IMR-90 (cell line): ENCODE data around the gene ZNF236. TPM values are rescaled to one million over a fixed set of nuclear protein-coding genes. Genes with fewer than 3 reads are reported as not detected.

Experiments used
- ATAC-seq: fragments of 200-7000 bp; cut with Tn5 transposase; 2 replicates; pipeline ENCODE4 v1.9.1; 2020; ENCODE audit warnings: low read depth, mild to moderate bottlenecking, moderate library complexity
- BruUV-seq: library from RNA; stranded (reverse); fragments of 400-500 nt; replicated peaks from 2 replicates; lab custom pipeline; 2021; lab: Mats Ljungman, UMichigan
- CTCF ChIA-PET: fragments of 300-600 bp; formaldehyde crosslinking; extraction: SDS; loops from one replicate; lab custom pipeline; 2021; ENCODE audit warnings: antibody characterized with exemption; lab: Yijun Ruan, JAX
- POLR2A ChIA-PET: fragments of 300-600 bp; sonication (Branson Sonifier 250); formaldehyde crosslinking; loops from one replicate; lab custom pipeline; 2022; ENCODE audit warnings: antibody characterized with exemption; ENCODE audit not compliant: unreplicated experiment; lab: Charles Lee
- DNase-seq: peaks from one replicate; pipeline ENCODE4 v3.0.0; 2013
- H2AFZ ChIP-seq: replicated peaks from 2 replicates; pipeline ENCODE3; 2013; ENCODE audit warnings: low read length, mild to moderate bottlenecking; ENCODE audit not compliant: poor library complexity
- H2AK5ac ChIP-seq: 2 replicates; pipeline ENCODE4 v1.6.1; 2013; ENCODE audit warnings: low read depth, low read length, inconsistent platforms
- H2AK9ac ChIP-seq: replicated peaks from 2 replicates; pipeline ENCODE3; 2013; ENCODE audit warnings: mild to moderate bottlenecking, low read depth, low read length, moderate library complexity; ENCODE audit not compliant: poor library complexity
- H2BK120ac ChIP-seq: 2 replicates; pipeline ENCODE4 v1.6.1; 2013; ENCODE audit warnings: low read depth, low read length, inconsistent platforms
- H2BK15ac ChIP-seq: 3 replicates; pipeline ENCODE4 v1.6.1; 2013; ENCODE audit warnings: low read depth, low read length, inconsistent platforms
- H2BK20ac ChIP-seq: 2 replicates; pipeline ENCODE4 v1.6.1; 2013; ENCODE audit warnings: low read depth, mild to moderate bottlenecking, inconsistent platforms, low read length, moderate library complexity
- H2BK5ac ChIP-seq: 2 replicates; pipeline ENCODE4 v1.6.1; 2013; ENCODE audit warnings: mild to moderate bottlenecking, low read depth, low read length, inconsistent platforms; ENCODE audit not compliant: poor library complexity, severe bottlenecking
- H3K14ac ChIP-seq: replicated peaks from 2 replicates; pipeline ENCODE4 v1.6.1; 2013; ENCODE audit warnings: low read depth, low read length, inconsistent platforms
- H3K18ac ChIP-seq: 2 replicates; pipeline ENCODE4 v1.6.1; 2013; ENCODE audit warnings: low read depth, low read length, control low read depth
- H3K23ac ChIP-seq: 2 replicates; pipeline ENCODE4 v1.6.1; 2013; ENCODE audit warnings: low read depth, low read length, inconsistent platforms
- H3K27ac ChIP-seq: 2 replicates; pipeline ENCODE4 v1.5.1; 2013; ENCODE audit warnings: mild to moderate bottlenecking, control low read depth, low read length; ENCODE audit not compliant: insufficient read depth
- H3K27me3 ChIP-seq: 2 replicates; pipeline ENCODE4 v1.6.1; 2013; ENCODE audit warnings: low read length; ENCODE audit not compliant: control insufficient read depth, insufficient read depth
- H3K36me3 ChIP-seq: 2 replicates; pipeline ENCODE4 v1.6.1; 2013; ENCODE audit warnings: low read length, mixed read lengths; ENCODE audit not compliant: control insufficient read depth, insufficient read depth
- H3K4ac ChIP-seq: 2 replicates; pipeline ENCODE4 v1.6.1; 2013; ENCODE audit warnings: low read depth, low read length, inconsistent platforms
- H3K4me1 ChIP-seq: 2 replicates; pipeline ENCODE4 v1.6.1; 2013; ENCODE audit warnings: low read length, mixed read lengths; ENCODE audit not compliant: control insufficient read depth, insufficient read depth
- H3K4me2 ChIP-seq: 2 replicates; pipeline ENCODE4 v1.6.1; 2013; ENCODE audit warnings: low read depth, mild to moderate bottlenecking, control low read depth, low read length, moderate library complexity
- H3K4me3 ChIP-seq: 2 replicates; pipeline ENCODE4 v1.5.1; 2013; ENCODE audit warnings: low read depth, mild to moderate bottlenecking, control low read depth, low read length, moderate library complexity; ENCODE audit not compliant: insufficient read depth
- H3K56ac ChIP-seq: 2 replicates; pipeline ENCODE4 v1.6.1; 2013; ENCODE audit warnings: low read length, inconsistent platforms; ENCODE audit not compliant: insufficient read depth; ENCODE audit errors: extremely low read depth
- H3K79me1 ChIP-seq, 2 experiments: 2 replicates each; pipeline ENCODE4 v1.6.1; 2013; ENCODE audit warnings: low read length in 2 of 2, inconsistent platforms in 1 of 2, low read depth in 1 of 2
- H3K9ac ChIP-seq: 2 replicates; pipeline ENCODE4 v1.6.1; 2013; ENCODE audit warnings: low read depth, low read length, control low read depth
- H3K9me1 ChIP-seq: 2 replicates; pipeline ENCODE4 v1.6.1; 2013; ENCODE audit warnings: low read length, inconsistent platforms; ENCODE audit not compliant: insufficient read depth
- H3K9me3 ChIP-seq: 2 replicates; pipeline ENCODE4 v1.6.1; 2013; ENCODE audit warnings: low read length; ENCODE audit not compliant: control insufficient read depth, insufficient read depth
- H4K20me1 ChIP-seq: 2 replicates; pipeline ENCODE4 v1.6.1; 2013; ENCODE audit warnings: low read length, inconsistent platforms; ENCODE audit not compliant: insufficient read depth
- H4K5ac ChIP-seq: 2 replicates; pipeline ENCODE4 v1.6.1; 2013; ENCODE audit warnings: mild to moderate bottlenecking, low read depth, low read length, control low read depth
- H4K8ac ChIP-seq, 2 experiments: 2 replicates each; pipeline ENCODE4 v1.6.1; 2013; ENCODE audit warnings: low read depth in 2 of 2, low read length in 2 of 2, control low read depth in 1 of 2, inconsistent platforms in 1 of 2
- H4K91ac ChIP-seq: 2 replicates; pipeline ENCODE4 v1.6.1; 2013; ENCODE audit warnings: low read depth, low read length, inconsistent platforms; ENCODE audit not compliant: insufficient read depth
- CEBPB ChIP-seq: IDR thresholded peaks from 2 replicates; pipeline ENCODE4 v1.6.1; 2012; ENCODE audit warnings: low read depth, low read length, improper control_type of control experiment
- FOS ChIP-seq: fragments of 150-350 bp; IDR thresholded peaks from 2 replicates; pipeline ENCODE4 v1.6.1; 2016; ENCODE audit warnings: low read depth, low read length
- MAZ ChIP-seq: IDR thresholded peaks from 2 replicates; pipeline ENCODE4 v1.6.1; 2012; ENCODE audit warnings: low read depth, mild to moderate bottlenecking, low read length, improper control_type of control experiment, moderate library complexity, borderline replicate concordance
- MXI1 ChIP-seq: IDR thresholded peaks from 2 replicates; pipeline ENCODE4 v1.6.1; 2012; ENCODE audit warnings: low read depth, mild to moderate bottlenecking, low read length, moderate library complexity, borderline replicate concordance
- NFE2L2 ChIP-seq: fragments of 150-350 bp; IDR thresholded peaks from 2 replicates; pipeline ENCODE4 v1.6.1; 2016; ENCODE audit warnings: low read depth, mild to moderate bottlenecking, low read length
- RAD21 ChIP-seq: IDR thresholded peaks from 2 replicates; pipeline ENCODE4 v1.6.1; 2012; ENCODE audit warnings: low read length, improper control_type of control experiment
- RFX5 ChIP-seq: IDR thresholded peaks from 2 replicates; pipeline ENCODE4 v1.8.0; 2012; ENCODE audit warnings: low read depth, mild to moderate bottlenecking, low read length, moderate library complexity
- SMC3 ChIP-seq: fragments of 150-350 bp; IDR thresholded peaks from 2 replicates; pipeline ENCODE4 v1.6.1; 2016; ENCODE audit warnings: low read depth, mild to moderate bottlenecking, antibody characterized with exemption, low read length, moderate library complexity
- WGBS, 2 experiments: methylation state at CpG; one replicate each; pipeline versions ENCODE4 v1.1.5 to v1.1.7; 2013; ENCODE audit warnings: missing lambda C conversion rate in 2 of 2; ENCODE audit not compliant: insufficient read length in 1 of 2; ENCODE audit errors: extremely low coverage in 2 of 2; 5-methylcytosine and 5-hydroxymethylcytosine counted together
- dilution Hi-C: fragments of 300-500 bp; cut with HindIII; formaldehyde crosslinking; loops from one replicate; pipeline ENCODE4 v1.14.3; 2018; ENCODE audit warnings: low sequenced_read_pairs; ENCODE audit not compliant: unreplicated experiment
- in situ Hi-C: fragments of 300-500 bp; cut with MboI; formaldehyde crosslinking; loops from 3 replicates; pipeline ENCODE4 v1.14.3; 2019; ENCODE audit warnings: low sequenced_read_pairs, inconsistent platforms, mixed read lengths
- intact Hi-C: fragments of 100-400 bp; cut with micrococcal nuclease; formaldehyde crosslinking; loops from 2 replicates; pipeline ENCODE4 v1.10.0; 2022
- polyA plus RNA-seq, 3 experiments: library from polyadenylated mRNA; depleted of rRNA; stranded (reverse); fragments of >200 nt; gene quantifications; 2 replicates each; pipeline ENCODE4 v1.2.3, GENCODE V29; 2012; ENCODE audit warnings: low replicate concordance in 1 of 3
- total RNA-seq: library from RNA; depleted of rRNA; stranded (reverse); fragments of >200 nt; gene quantifications from 2 replicates; pipeline ENCODE4 v1.2.3, GENCODE V29; 2012
- TF ChIP-seq, protein P1 (sequence below): fragments of 150-350 bp; IDR thresholded peaks from 2 replicates; pipeline ENCODE4 v1.6.1; 2016; ENCODE audit warnings: low read depth, mild to moderate bottlenecking, low read length, moderate library complexity, borderline replicate concordance
- TF ChIP-seq, protein P2 (sequence below): fragments of 150-350 bp; IDR thresholded peaks from 2 replicates; pipeline ENCODE4 v1.6.1; 2017; ENCODE audit warnings: mild to moderate bottlenecking, antibody characterized with exemption, low read length, low read depth

Gene ZNF236
- total and polyA plus RNA-seq, 2 of the 4 experiments (the other 2 are of a cell fraction) = 3.6 to 9.7 TPM

DNA sequence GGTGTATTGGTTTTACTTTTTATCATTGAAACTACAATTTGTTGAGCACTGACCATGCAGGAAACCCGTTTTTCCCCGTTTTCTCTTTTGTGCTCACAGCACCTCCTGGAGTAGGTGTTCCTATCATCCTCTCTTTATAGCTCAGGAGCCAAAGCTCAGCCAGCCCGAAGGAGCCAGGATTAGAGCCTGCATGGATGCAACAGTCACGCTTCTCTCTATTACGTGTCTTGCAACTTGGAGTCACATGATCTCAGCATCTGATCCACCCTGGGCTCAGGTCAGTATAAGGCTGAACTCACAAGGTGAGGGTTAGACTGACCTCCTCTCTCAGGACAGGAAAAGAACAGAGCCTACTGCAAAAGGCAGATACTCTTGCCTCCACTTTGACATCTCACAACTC is 159.7 kb downstream of the ZNF236 start:
- H3K27me3 ChIP-seq = peaks cover 4% of the 10 kb centered on the region
- H3K4me3 ChIP-seq = no peak overlapping the region
- H2BK5ac ChIP-seq = no peak overlapping the region
- H3K4ac ChIP-seq = no peak overlapping the region
- H3K23ac ChIP-seq = no peak overlapping the region
- no peaks in the 10 kb centered on the region; the same call in 1 of the 2 replicates for H3K4me1 ChIP-seq
- H3K9ac ChIP-seq = no peak overlapping the region
- no peaks in the 10 kb centered on the region for H4K20me1 ChIP-seq
- H4K91ac ChIP-seq = no peak overlapping the region
- no peak overlapping the region for H2AFZ ChIP-seq
- WGBS, 2 experiments = 96% methylated on average over 3 of the region's 5 CpGs; no CpG with 5 or more reads in 1 of the 2 experiments
- no peak overlapping the region for H3K4me2 ChIP-seq
- no peak overlapping the region for H2BK120ac ChIP-seq
- no peak for ATAC-seq
- no peak overlapping the region for H3K56ac ChIP-seq
- CTCF ChIA-PET = interaction anchor here (0.5 to 1.0 kb wide), 4 partner anchors 13 to 179 kb away, joined by 3 to 5 read pairs (median 3); no protein-coding TSS in a partner anchor
- H4K5ac ChIP-seq = no peak overlapping the region
- no peaks in the 10 kb centered on the region for H3K9me1 ChIP-seq
- H3K14ac ChIP-seq = no peak overlapping the region
- no peak overlapping the region for H4K8ac ChIP-seq
- H2BK15ac ChIP-seq = no peak overlapping the region
- H2BK20ac ChIP-seq = no peak overlapping the region
- H3K18ac ChIP-seq = no peak overlapping the region
- in situ Hi-C loops = loop anchor here (10.0 kb wide), 1 partner anchor 177 kb away; no protein-coding TSS in a partner anchor
- no peak overlapping the region for H2AK5ac ChIP-seq
- no peak overlapping the region for H2AK9ac ChIP-seq
- BruUV-seq = no TSS peak
- dilution Hi-C loops = no loop called here
- TF ChIP-seq, protein P1, sequence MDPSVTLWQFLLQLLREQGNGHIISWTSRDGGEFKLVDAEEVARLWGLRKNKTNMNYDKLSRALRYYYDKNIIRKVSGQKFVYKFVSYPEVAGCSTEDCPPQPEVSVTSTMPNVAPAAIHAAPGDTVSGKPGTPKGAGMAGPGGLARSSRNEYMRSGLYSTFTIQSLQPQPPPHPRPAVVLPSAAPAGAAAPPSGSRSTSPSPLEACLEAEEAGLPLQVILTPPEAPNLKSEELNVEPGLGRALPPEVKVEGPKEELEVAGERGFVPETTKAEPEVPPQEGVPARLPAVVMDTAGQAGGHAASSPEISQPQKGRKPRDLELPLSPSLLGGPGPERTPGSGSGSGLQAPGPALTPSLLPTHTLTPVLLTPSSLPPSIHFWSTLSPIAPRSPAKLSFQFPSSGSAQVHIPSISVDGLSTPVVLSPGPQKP = no peak
- TF ChIP-seq NFE2L2 (no peak), MXI1 (no peak), RFX5 (no peak), SMC3 (no peak), RAD21 (no peak), FOS (no peak), CEBPB (no peak), MAZ (no peak)
- TF ChIP-seq, protein P2, sequence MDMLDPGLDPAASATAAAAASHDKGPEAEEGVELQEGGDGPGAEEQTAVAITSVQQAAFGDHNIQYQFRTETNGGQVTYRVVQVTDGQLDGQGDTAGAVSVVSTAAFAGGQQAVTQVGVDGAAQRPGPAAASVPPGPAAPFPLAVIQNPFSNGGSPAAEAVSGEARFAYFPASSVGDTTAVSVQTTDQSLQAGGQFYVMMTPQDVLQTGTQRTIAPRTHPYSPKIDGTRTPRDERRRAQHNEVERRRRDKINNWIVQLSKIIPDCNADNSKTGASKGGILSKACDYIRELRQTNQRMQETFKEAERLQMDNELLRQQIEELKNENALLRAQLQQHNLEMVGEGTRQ = no peak
- intact Hi-C loops = loop anchor here (2.0 kb wide), 1 partner anchor 59 kb away; no protein-coding TSS in a partner anchor
- H3K9me3 ChIP-seq = no peaks in the 10 kb centered on the region
- no peak overlapping the region for H3K27ac ChIP-seq
- no peaks in the 10 kb centered on the region; the same call in 1 of the 2 replicates for H3K36me3 ChIP-seq
- H3K79me1 ChIP-seq = no peaks in the 10 kb centered on the region
- POLR2A ChIA-PET = no interaction called here
- DNase-seq = no peak
